Mucosa of descending colon (tissue), 3 donors: ENCODE results near the gene KLHDC2. TPM values are rescaled to one million over a fixed set of nuclear protein-coding genes. Genes with fewer than 3 reads are reported as not detected.
"Not testable (repeated sequence)": the region's sequence is repeated elsewhere in the genome, so short reads cannot be mapped to it uniquely, and the experiment has no call there.

ENCODE experiments used
- ATAC-seq: fragments of 200-7000 bp; cut with Tn5 transposase; one replicate; pipeline ENCODE4 v1.9.1; 2020; ENCODE audit warnings: mild to moderate bottlenecking, moderate library complexity
- DNase-seq, 3 donors: peaks; one replicate each; pipeline ENCODE4 v3.0.0-alpha.2; 2020
- H3K36me3 ChIP-seq: fragments of 200-600 bp; one replicate; pipeline ENCODE4 v1.8.0; 2021; ENCODE audit warnings: low read depth, mild to moderate bottlenecking
- H3K4me1 ChIP-seq: fragments of 200-600 bp; one replicate; pipeline ENCODE4 v1.8.0; 2021; ENCODE audit warnings: low read depth, mild to moderate bottlenecking
- H3K4me3 ChIP-seq: fragments of 200-600 bp; one replicate; pipeline ENCODE4 v1.8.0; 2021; ENCODE audit warnings: mild to moderate bottlenecking
- H3K9me3 ChIP-seq: fragments of 200-600 bp; one replicate; pipeline ENCODE4 v1.8.0; 2021; ENCODE audit warnings: mild to moderate bottlenecking
- intact Hi-C, 2 donors: fragments of 100-400 bp; cut with DNase I in 1 of 2; cut with micrococcal nuclease in 1 of 2; formaldehyde crosslinking; loops; one replicate each; pipeline versions ENCODE4 v1.11.0 to v1.11.1; 2022; cut with DNase I, micrococcal nuclease
- total RNA-seq, 3 donors: library from RNA; stranded (reverse); fragmentation: NEBNext Ultra II Directional in 2 of 3; extraction: Animal tissue kit (Norgen Biotek cat#: 25700) in 2 of 3; gene quantifications; one replicate each; pipeline versions ENCODE4 v1.2.1 to v1.2.4, GENCODE V29; 2021 to 2023
- TF ChIP-seq, protein P1 (sequence below): fragments of 200-600 bp; IDR thresholded peaks from one replicate; pipeline ENCODE4 v1.8.0; 2022; ENCODE audit warnings: antibody characterized with exemption, mild to moderate bottlenecking
- donor health status: DM: no; HTN: no; CAD: no; lungs with moderate emphysema.
- donor health status: DM: no; HTN: no; CAD: no.
- donor health status: DM: no; HTN: yes; CAD: no.

Gene KLHDC2
- total RNA-seq, 3 donors from 2014 or later: 65.2 to 83.0 (median 75.0) TPM

DNA sequence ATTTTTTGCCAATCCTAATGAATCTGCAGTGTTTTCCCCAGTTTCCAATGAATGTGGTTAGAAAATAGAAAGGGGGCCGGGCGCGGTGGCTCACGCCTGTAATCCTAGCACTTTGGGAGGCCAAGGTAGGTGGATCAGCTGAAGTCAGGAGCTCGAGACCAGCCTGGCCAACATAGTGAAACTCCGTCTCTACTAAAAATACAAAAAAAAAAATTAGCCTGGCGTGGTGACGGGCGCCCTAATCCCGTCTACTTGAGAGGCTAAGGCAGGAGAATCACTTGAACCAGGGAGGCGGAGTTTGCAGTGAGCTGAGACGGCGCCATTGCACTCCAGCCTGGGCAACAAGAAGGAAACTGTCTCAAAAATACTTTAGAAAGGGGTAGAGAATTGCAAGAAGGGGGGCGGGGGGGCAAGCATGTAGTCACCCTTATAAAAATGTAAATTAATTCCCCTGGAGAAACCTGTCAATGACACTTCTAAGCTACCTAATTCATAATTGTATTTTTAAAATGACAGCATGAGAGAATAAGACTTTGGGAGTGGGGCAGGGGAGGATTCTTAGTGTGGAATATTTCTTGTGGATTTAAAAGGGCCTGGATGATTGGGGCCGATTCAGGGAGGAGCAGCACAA, 1.7 kb downstream of the KLHDC2 start:
- intact Hi-C loops: loop anchor here (5.0 to 10.0 kb wide), 2 partner anchors 135 to 137 kb away; partner anchors contain the start of gene DNAAF2 (in 1 of the 2)
- ATAC-seq: no peak
- Histone ChIP-seq H3K36me3 (no peaks in the 10 kb centered on the region), H3K9me3 (no peaks in the 10 kb centered on the region), H3K4me3 (no peak overlapping the region), H3K4me1 (peaks cover 14% of the 10 kb centered on the region)
- peak in 2 of 3 donors; percentile 33 to 42 for DNase-seq
- TF ChIP-seq, protein P1, sequence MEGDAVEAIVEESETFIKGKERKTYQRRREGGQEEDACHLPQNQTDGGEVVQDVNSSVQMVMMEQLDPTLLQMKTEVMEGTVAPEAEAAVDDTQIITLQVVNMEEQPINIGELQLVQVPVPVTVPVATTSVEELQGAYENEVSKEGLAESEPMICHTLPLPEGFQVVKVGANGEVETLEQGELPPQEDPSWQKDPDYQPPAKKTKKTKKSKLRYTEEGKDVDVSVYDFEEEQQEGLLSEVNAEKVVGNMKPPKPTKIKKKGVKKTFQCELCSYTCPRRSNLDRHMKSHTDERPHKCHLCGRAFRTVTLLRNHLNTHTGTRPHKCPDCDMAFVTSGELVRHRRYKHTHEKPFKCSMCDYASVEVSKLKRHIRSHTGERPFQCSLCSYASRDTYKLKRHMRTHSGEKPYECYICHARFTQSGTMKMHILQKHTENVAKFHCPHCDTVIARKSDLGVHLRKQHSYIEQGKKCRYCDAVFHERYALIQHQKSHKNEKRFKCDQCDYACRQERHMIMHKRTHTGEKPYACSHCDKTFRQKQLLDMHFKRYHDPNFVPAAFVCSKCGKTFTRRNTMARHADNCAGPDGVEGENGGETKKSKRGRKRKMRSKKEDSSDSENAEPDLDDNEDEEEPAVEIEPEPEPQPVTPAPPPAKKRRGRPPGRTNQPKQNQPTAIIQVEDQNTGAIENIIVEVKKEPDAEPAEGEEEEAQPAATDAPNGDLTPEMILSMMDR: no peak

DNA sequence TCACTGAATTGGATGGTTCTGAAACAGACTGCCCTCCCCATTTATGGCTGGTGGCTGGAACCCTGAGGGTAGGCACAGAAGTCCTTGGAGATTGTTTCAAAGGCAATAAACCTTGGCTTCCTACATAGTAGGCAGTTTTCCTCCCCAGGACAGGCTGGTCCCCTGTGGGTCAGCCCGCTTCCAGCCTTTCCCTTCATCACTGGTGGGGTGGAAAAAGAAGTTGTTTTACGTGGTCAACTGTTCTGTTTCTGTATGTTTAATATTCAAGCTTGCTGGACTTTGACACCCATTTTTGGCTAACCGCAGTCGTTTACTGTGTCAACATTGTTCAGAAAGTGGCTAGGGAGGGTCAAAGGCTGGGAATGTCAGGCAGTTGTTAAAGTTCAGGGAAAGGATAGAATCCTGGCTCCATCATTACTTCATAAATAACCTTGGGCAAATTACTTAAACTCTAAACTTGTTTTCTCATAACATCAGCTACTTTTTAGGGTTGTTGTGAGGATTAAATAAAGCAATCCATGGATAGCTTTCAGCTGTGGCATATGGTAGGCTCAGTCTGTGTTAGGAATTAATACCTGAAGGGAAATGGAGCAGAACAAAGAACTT, 2.4 kb downstream of the KLHDC2 start:
- Histone ChIP-seq H3K36me3 (no peaks in the 10 kb centered on the region), H3K4me1 (peaks cover 14% of the 10 kb centered on the region), H3K9me3 (no peaks in the 10 kb centered on the region), H3K4me3 (no peak overlapping the region)
- TF ChIP-seq, protein P1: no peak
- DNase-seq (peak in 2 of 3 donors; percentile 68 to 80), ATAC-seq (peak; percentile 55)
- intact Hi-C loops: no loop called here

DNA sequence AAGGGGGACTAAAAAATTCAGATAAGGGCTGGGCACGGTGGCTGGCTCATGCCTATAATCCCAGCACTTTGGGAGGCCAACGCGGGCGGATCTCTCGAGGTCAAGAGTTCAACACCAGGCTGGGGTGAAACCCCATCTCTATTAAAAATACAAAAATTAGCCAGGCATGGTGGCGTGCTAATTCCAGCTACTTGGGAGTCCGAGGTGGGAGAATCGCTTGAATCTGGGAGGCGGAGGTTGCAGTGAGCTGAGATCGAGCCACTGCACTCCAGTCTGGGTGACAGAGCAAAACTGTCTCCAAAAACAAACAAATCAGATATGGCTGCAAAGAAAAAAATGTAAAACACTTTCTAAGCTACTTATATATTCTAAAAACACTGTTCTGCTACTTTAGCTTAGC, 3.7 kb downstream of the KLHDC2 start:
- peaks cover 14% of the 10 kb centered on the region for H3K4me1 ChIP-seq
- intact Hi-C loops, H3K4me3 ChIP-seq, H3K36me3 ChIP-seq, H3K9me3 ChIP-seq, ATAC-seq: not testable (repeated sequence)
- peak in 1 of 3 donors; percentile 9 for DNase-seq

DNA sequence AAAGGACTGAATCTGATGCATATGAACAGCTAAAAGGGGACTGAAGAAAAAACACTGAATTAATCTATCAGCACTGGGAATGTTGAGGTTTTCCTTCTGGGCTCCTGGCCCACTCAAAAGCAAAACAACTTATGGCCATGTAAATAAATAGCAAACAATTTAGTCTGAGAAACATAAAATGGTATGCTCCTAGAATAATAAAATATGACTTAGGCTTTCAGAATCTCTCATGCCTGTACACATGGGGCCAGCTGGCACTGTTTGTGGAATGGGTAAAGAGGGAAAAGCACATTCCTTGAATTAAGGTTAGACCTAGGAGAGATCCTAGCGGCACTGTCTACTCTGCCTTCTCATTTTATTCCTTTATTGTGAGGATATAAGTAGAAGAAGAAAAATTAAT, 6.2 kb downstream of the KLHDC2 start:
- TF ChIP-seq, protein P1: no peak
- no peaks in the 10 kb centered on the region for H3K9me3 ChIP-seq
- ATAC-seq (no peak), DNase-seq (no peak)
- peaks cover 14% of the 10 kb centered on the region for H3K4me1 ChIP-seq
- H3K4me3 ChIP-seq: no peak overlapping the region
- no peaks in the 10 kb centered on the region for H3K36me3 ChIP-seq
- intact Hi-C loops: no loop called here

DNA sequence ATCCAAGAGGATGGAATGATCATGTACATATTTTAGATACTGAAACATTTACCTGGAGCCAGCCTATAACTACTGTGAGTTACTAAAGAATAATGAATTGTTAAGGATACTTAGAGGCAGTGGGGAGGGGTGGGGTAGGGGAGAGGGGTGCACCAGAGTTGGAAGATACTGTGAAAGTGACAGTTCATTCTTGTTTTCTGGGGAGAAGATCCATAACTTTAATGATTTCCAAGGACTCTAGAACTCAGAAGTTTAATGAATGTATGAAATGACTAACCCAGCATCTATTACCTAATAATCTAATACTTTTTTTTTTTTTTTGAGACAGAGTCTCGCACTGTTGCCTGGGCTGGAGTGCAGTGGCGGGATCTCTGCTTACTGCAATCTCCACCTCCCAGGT, 10.5 kb downstream of the KLHDC2 start:
- Histone ChIP-seq H3K36me3 (peaks cover 7% of the 10 kb centered on the region), H3K4me3 (no peak overlapping the region), H3K4me1 (peaks cover 5% of the 10 kb centered on the region), H3K9me3 (no peaks in the 10 kb centered on the region)
- no peak for DNase-seq
- intact Hi-C loops: no loop called here
- TF ChIP-seq, protein P1: no peak
- ATAC-seq: no peak

DNA sequence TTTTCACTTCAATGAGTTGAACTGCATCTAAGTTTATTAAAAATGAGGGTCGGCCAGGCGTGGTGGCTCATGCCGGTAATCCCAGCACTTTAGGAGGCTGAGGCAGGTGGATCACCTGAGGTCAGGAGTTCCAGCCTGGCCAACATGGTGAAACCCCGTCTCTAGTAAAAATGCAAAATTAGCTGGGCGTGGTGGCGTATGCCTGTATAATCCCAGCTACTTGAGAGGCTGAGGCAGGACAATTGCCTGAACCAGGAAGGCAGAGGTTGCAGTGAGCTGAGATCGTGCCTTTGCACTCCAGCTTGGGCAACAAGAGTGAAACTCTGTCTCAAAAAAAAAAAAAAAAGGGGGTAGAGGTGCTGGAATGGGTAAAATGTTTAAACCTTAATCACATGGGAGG, 13.1 kb downstream of the KLHDC2 start:
- H3K4me3 ChIP-seq, H3K36me3 ChIP-seq, H3K4me1 ChIP-seq, H3K9me3 ChIP-seq: not testable (repeated sequence)
- peak; percentile 61 for ATAC-seq
- intact Hi-C loops: loop anchor here (10.0 kb wide), 1 partner anchor 54 kb away; no protein-coding TSS in a partner anchor
- peak in 1 of 3 donors; percentile 51 for DNase-seq
